HFF-Myc (cell line): ENCODE data around the gene LCLAT1.

Experiments
- DNase-seq: peaks from one replicate; pipeline ENCODE4 v3.0.0-alpha.2; 2011; ENCODE audit warnings: low read depth; ENCODE audit errors: extremely low read depth
- H3K4me3 ChIP-seq: replicated peaks from 2 replicates; pipeline ENCODE4 v1.5.1; 2011; ENCODE audit warnings: low read depth, mild to moderate bottlenecking, control low read depth, low read length
- CTCF ChIP-seq: IDR thresholded peaks from 2 replicates; pipeline ENCODE4 v1.5.1; 2012; ENCODE audit warnings: mild to moderate bottlenecking, low read depth, low read length, control low read depth; ENCODE audit errors: missing control alignments

Gene LCLAT1

GRCh38 chr2:30684516-30684915 lies 237.5 kb downstream of the LCLAT1 start:
- DNase-seq: no peak
- H3K4me3 ChIP-seq: no peak overlapping the region
- TF ChIP-seq CTCF: no peak

GRCh38 chr2:30684996-30685395 lies 237.9 kb downstream of the LCLAT1 start:
- no peak for DNase-seq
- no peak for TF ChIP-seq CTCF
- H3K4me3 ChIP-seq: no peak overlapping the region

GRCh38 chr2:30686000-30686399 lies 239.0 kb downstream of the LCLAT1 start:
- no peak overlapping the region for H3K4me3 ChIP-seq
- peak; percentile 43 for TF ChIP-seq CTCF
- DNase-seq: no peak

GRCh38 chr2:30686669-30687068 lies 239.6 kb downstream of the LCLAT1 start:
- DNase-seq: no peak
- TF ChIP-seq CTCF: no peak
- no peak overlapping the region for H3K4me3 ChIP-seq

- no peak for DNase-seq
- H3K4me3 ChIP-seq: no peak overlapping the region
- no peak for TF ChIP-seq CTCF
These were observed 241.9 kb downstream of the LCLAT1 start for GRCh38 chr2:30688956-30689401.

GRCh38 chr2:30689496-30690125 lies 242.6 kb downstream of the LCLAT1 start:
- no peak for TF ChIP-seq CTCF
- no peak overlapping the region for H3K4me3 ChIP-seq
- no peak for DNase-seq

- TF ChIP-seq CTCF: no peak
- DNase-seq: no peak
These were observed 243.1 kb downstream of the LCLAT1 start for GRCh38 chr2:30690126-30690561.

More at GRCh38 chr2:30690126-30690561, 243.1 kb downstream of the LCLAT1 start:
- H3K4me3 ChIP-seq: no peak overlapping the region
